AG09309 (cell line): ENCODE results near the gene PODXL2.

ENCODE experiments used
- DNase-seq: peaks from one replicate; pipeline ENCODE4 v3.0.0-alpha.2; 2010; ENCODE audit warnings: low read depth
- H3K4me3 ChIP-seq: 2 replicates; pipeline ENCODE4 v1.5.1; 2011; ENCODE audit warnings: mild to moderate bottlenecking, low read depth, low read length, moderate library complexity; ENCODE audit not compliant: control insufficient read depth
- CTCF ChIP-seq: IDR thresholded peaks from 2 replicates; pipeline ENCODE4 v1.5.1; 2011; ENCODE audit warnings: mild to moderate bottlenecking, low read depth, low read length, inconsistent platforms; ENCODE audit not compliant: insufficient read depth, control insufficient read depth; ENCODE audit errors: missing control alignments

Gene PODXL2

GRCh38 chr3:127712881-127713771, 84.1 kb downstream of the PODXL2 start:
- no peak for TF ChIP-seq CTCF
- no peak for DNase-seq
- no peak overlapping the region for H3K4me3 ChIP-seq

GRCh38 chr3:127714125-127714571, 85.2 kb downstream of the PODXL2 start:
- no peak for DNase-seq
- no peak for TF ChIP-seq CTCF

GRCh38 chr3:127714866-127715265, 85.9 kb downstream of the PODXL2 start:
- no peak for TF ChIP-seq CTCF
- DNase-seq = no peak
- no peak overlapping the region for H3K4me3 ChIP-seq

More at GRCh38 chr3:127714125-127714571, 85.2 kb downstream of the PODXL2 start:
- no peak overlapping the region for H3K4me3 ChIP-seq

GRCh38 chr3:127715532-127715931, 86.5 kb downstream of the PODXL2 start:
- no peak overlapping the region for H3K4me3 ChIP-seq
- no peak for DNase-seq
- TF ChIP-seq CTCF = no peak

GRCh38 chr3:127716384-127716783, 87.4 kb downstream of the PODXL2 start:
- DNase-seq = no peak
- no peak overlapping the region for H3K4me3 ChIP-seq
- TF ChIP-seq CTCF = no peak

GRCh38 chr3:127717357-127718244, 88.6 kb downstream of the PODXL2 start:
- no peak for TF ChIP-seq CTCF
- no peak overlapping the region for H3K4me3 ChIP-seq
- DNase-seq = no peak
